Stimulated activated CD8-positive, alpha-beta memory T cell treated with anti-CD3 and anti-CD28 coated beads, Interleukin-7, amount 100 ng/mL, for 1 hour (primary cell): ENCODE results near the gene CACNA1C.

Source experiments
- DNase-seq, 2 donors: peaks; one replicate each; pipeline ENCODE4 v3.0.0-alpha.2; 2020; ENCODE audit warnings: low read depth in 2 of 2

The CACNA1C gene

GRCh38 chr12:2553388-2554126 lies 500.8 kb downstream of the CACNA1C start:
- DNase-seq, result no peak

- DNase-seq, result no peak
Measured at GRCh38 chr12:2555487-2556082, 502.8 kb downstream of the CACNA1C start.

GRCh38 chr12:2557597-2557996 lies 504.8 kb downstream of the CACNA1C start:
- no peak for DNase-seq

- no peak for DNase-seq
Measured at GRCh38 chr12:2559931-2560330, 507.1 kb downstream of the CACNA1C start.

GRCh38 chr12:2560356-2560755 lies 507.6 kb downstream of the CACNA1C start:
- DNase-seq, result no peak

- DNase-seq, result no peak
Measured at GRCh38 chr12:2561367-2561766, 508.6 kb downstream of the CACNA1C start.

GRCh38 chr12:2562400-2562799 lies 509.6 kb downstream of the CACNA1C start:
- DNase-seq, result no peak

- no peak for DNase-seq
Measured at GRCh38 chr12:2563709-2564108, 510.9 kb downstream of the CACNA1C start.

- no peak for DNase-seq
Measured at GRCh38 chr12:2566161-2566560, 513.4 kb downstream of the CACNA1C start.

- DNase-seq, result no peak
Measured at GRCh38 chr12:2567711-2568110, 514.9 kb downstream of the CACNA1C start.

- no peak for DNase-seq
Measured at GRCh38 chr12:2570562-2570961, 517.8 kb downstream of the CACNA1C start.

GRCh38 chr12:2574355-2574935 lies 521.7 kb downstream of the CACNA1C start:
- no peak for DNase-seq

- DNase-seq, result no peak
Measured at GRCh38 chr12:2575245-2575644, 522.5 kb downstream of the CACNA1C start.

GRCh38 chr12:2578211-2578610 lies 525.4 kb downstream of the CACNA1C start:
- DNase-seq, result no peak

- no peak for DNase-seq
Measured at GRCh38 chr12:2578772-2579171, 526.0 kb downstream of the CACNA1C start.

GRCh38 chr12:2580821-2581220 lies 528.0 kb downstream of the CACNA1C start:
- DNase-seq, result no peak

GRCh38 chr12:2581293-2582045 lies 528.7 kb downstream of the CACNA1C start:
- no peak for DNase-seq

- no peak for DNase-seq
Measured at GRCh38 chr12:2582631-2583030, 529.8 kb downstream of the CACNA1C start.

- DNase-seq, result no peak
Measured at GRCh38 chr12:2583091-2583497, 530.3 kb downstream of the CACNA1C start.

GRCh38 chr12:2583642-2584401 lies 531.0 kb downstream of the CACNA1C start:
- no peak for DNase-seq

GRCh38 chr12:2586156-2587038 lies 533.6 kb downstream of the CACNA1C start:
- no peak for DNase-seq
